GM06990 (cell line): ENCODE results near the gene HYAL2.
A peak's percentile ranks its signal among the peaks of the same experiment; 100 is the strongest.

Source experiments
- DNase-seq: peaks from one replicate; pipeline ENCODE4 v3.0.0-alpha.2; 2011; ENCODE audit not compliant: insufficient read length; ENCODE audit errors: extremely low read depth
- H3K27me3 ChIP-seq: replicated peaks from 2 replicates; pipeline ENCODE4 v1.6.0; 2011; ENCODE audit warnings: low read length; ENCODE audit not compliant: control insufficient read depth, insufficient read depth
- H3K36me3 ChIP-seq: 2 replicates; pipeline ENCODE4 v1.5.1; 2011; ENCODE audit warnings: low read length; ENCODE audit not compliant: control insufficient read depth, insufficient read depth
- H3K4me3 ChIP-seq: replicated peaks from 2 replicates; pipeline ENCODE4 v1.5.1; 2011; ENCODE audit warnings: low read depth, mild to moderate bottlenecking, control low read depth, low read length
- CTCF ChIP-seq: IDR thresholded peaks from 2 replicates; pipeline ENCODE4 v1.5.1; 2011; ENCODE audit warnings: low read length, control low read depth, mild to moderate bottlenecking, inconsistent platforms; ENCODE audit not compliant: insufficient read depth, poor library complexity, severe bottlenecking

HYAL2 gene

GRCh38 chr3:50347187-50347813 lies 24.8 kb upstream of the HYAL2 start:
- H3K4me3 ChIP-seq = no peak overlapping the region
- peak; percentile 66 for TF ChIP-seq CTCF
- no peaks in the 10 kb centered on the region for H3K27me3 ChIP-seq
- peaks cover 11% of the 10 kb centered on the region for H3K36me3 ChIP-seq
- DNase-seq = no peak

- Histone ChIP-seq H3K27me3 (no peaks in the 10 kb centered on the region), H3K4me3 (peak within 1 kb of the TSS; percentile 46), H3K36me3 (peaks cover 11% of the 10 kb centered on the region)
- peak; percentile 79 for DNase-seq
- no peak for TF ChIP-seq CTCF
Measured at GRCh38 chr3:50345586-50346234, 23.2 kb upstream of the HYAL2 start, which contains the start of gene ZMYND10. ZMYND10 (minus strand) TSS chr3:50345732; CDS start chr3:50345579, 153 bp downstream.

GRCh38 chr3:50345008-50345407 lies 22.5 kb upstream of the HYAL2 start:
- TF ChIP-seq CTCF = no peak
- H3K27me3 ChIP-seq = no peaks in the 10 kb centered on the region
- no peak for DNase-seq
- H3K4me3 ChIP-seq = no peak overlapping the region
- H3K36me3 ChIP-seq = peaks cover 11% of the 10 kb centered on the region

GRCh38 chr3:50342813-50343633 lies 20.5 kb upstream of the HYAL2 start:
- H3K4me3 ChIP-seq = no peak overlapping the region
- TF ChIP-seq CTCF = no peak
- H3K27me3 ChIP-seq = no peaks in the 10 kb centered on the region
- peaks cover 6% of the 10 kb centered on the region for H3K36me3 ChIP-seq
- no peak for DNase-seq

- no peak for TF ChIP-seq CTCF
- DNase-seq = no peak
- H3K36me3 ChIP-seq = no peaks in the 10 kb centered on the region
- H3K4me3 ChIP-seq = no peak overlapping the region
- H3K27me3 ChIP-seq = no peaks in the 10 kb centered on the region
Measured at GRCh38 chr3:50341996-50342650, 19.6 kb upstream of the HYAL2 start.
